Sigmoid colon (tissue), 4 donors: ENCODE data around the gene NUP85.

Experiments
- EP300 ChIP-seq, 4 donors: sonication (generic); formaldehyde crosslinking; IDR thresholded peaks; one replicate each; pipeline ENCODE4 v1.6.1; 2017; ENCODE audit warnings: antibody characterized with exemption in 4 of 4
- POLR2A ChIP-seq, 2 donors: fragments of 450-650 bp; IDR thresholded peaks; one replicate each; pipeline ENCODE4 v1.6.1; 2016; ENCODE audit warnings: antibody characterized with exemption in 2 of 2, mild to moderate bottlenecking in 2 of 2, moderate library complexity in 2 of 2

DNA sequence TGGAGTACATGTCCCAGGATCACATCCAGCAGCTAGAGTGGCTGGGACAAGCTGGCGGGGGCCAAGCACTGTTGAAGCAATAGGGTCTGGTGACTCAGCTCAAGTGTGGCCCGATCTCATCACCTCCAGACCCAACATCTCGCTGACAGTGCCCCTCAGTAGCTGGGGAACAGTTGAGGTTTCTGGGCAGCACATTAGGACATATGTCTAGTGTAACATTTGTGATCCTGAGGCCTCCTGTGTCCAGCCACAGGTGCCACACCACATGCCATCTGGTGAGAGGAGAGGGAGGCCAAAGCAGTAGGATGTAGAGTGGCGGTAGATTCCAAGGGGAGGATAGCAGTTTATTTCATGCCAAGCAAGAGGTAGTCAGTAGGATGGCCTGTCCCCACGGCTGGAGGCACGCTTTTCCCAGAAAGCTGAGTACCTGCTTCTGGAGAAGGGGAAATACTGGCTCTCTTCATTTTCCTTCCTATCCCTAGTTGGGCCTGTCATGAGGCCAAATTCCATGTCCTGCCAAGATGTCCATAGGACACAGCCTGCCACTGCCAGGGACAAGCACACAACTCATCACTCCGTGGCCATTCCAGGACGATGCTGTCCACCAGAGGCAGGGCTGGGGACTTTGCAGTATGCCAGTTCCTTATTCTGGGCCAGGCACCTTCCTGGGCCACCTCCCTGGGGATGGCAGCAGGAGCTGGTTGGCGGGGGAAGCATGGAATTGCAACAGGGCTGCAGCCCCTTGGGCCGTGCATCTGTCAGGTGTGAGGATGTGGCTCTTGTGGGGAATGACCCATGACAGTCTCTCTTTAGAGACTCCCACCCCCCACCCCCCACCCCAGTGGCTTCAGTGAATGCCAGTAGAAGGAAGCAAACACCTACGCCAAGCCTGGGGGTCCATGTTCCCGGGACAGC is 31.9 kb downstream of the NUP85 start:
- TF ChIP-seq EP300 (IDR thresholded peaks at IDR 0.05) (no peak), POLR2A (IDR thresholded peaks at IDR 0.05) (no peak)
